ENCODE data around the gene RASD2. TPM values are rescaled to one million over a fixed set of nuclear protein-coding genes. Genes with fewer than 3 reads are reported as not detected.

RASD2 gene
- total RNA-seq (2022; extraction: Qiagen RNA extraction) = 0.68 to 0.84 TPM (median 0.82 TPM) in 5 replicates

DNA sequence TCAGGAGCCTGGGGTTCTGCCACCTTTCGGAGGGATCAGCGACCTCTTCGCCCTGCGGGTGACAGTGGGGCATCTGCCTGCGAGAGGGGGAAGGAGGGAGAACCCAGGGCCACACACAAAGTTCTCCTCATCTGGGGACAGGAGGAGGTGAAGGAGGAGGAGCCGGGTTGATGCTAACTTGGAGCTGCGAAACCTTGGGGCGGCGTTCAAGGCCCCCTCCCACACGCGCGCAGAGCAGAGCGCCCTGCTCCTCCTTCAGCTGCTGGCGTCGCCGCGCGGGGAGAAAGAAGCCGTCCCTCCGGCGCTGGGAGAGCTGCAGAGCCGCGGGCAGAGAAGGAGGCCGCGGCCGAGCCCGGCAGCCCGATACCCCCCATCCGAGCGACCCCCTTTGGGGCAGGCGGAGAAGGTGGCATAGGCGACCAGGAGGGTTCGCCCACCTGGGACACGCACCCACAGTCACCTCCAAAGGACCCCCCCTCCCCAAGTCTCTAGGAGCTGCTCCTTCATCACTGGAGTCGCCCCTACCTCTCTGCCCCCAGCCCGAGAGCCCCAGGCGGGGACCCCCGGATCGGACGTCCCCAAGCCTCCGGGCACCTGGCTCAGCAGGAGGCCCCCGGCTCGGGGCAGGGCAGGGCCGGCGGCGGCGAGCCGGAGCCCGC is at the start of gene RASD2:
Gene RASD2 (plus strand): TSS at position 237 of the 659 bp plus-strand sequence. CDS start 5,979 bp downstream, outside the sequence.

Other genes starting within 250 kb of the RASD2 start
- gene TOM1, start 240.9 kb upstream of the RASD2 start, total RNA-seq (2022; extraction: Qiagen RNA extraction) = 10.9 to 13.1 TPM (median 11.9 TPM) in 5 replicates
- 337 to 524 TPM (median 357 TPM) in 5 replicates for gene HMOX1, start 159.7 kb upstream of the RASD2 start, total RNA-seq (2022; extraction: Qiagen RNA extraction)
- 64.0 to 99.7 TPM (median 83.4 TPM) in 5 replicates for gene MCM5, start 140.7 kb upstream of the RASD2 start, total RNA-seq (2022; extraction: Qiagen RNA extraction)
- 6.3 to 9.2 TPM (median 7.5 TPM) in 5 replicates for gene MB, start 76.5 kb downstream of the RASD2 start, total RNA-seq (2022; extraction: Qiagen RNA extraction)
- 1.1 to 1.9 TPM (median 1.4 TPM) in 5 replicates for gene APOL6, start 107.6 kb downstream of the RASD2 start, total RNA-seq (2022; extraction: Qiagen RNA extraction)
- gene APOL5, start 177.0 kb downstream of the RASD2 start, total RNA-seq (2022; extraction: Qiagen RNA extraction) = not detected in 5 replicates

All from A549 treated with Hydrocortisone at 1 μM for 4 hours (cell line).